NCI-H2196 (cell line): ENCODE data around the gene TSPAN12.
"Not testable (repeated sequence)": the region's sequence is repeated elsewhere in the genome, so short reads cannot be mapped to it uniquely, and the experiment has no call there.

ENCODE experiments used
- DNase-seq: peaks from one replicate; lab custom pipeline; 2025; ENCODE audit not compliant: unreplicated experiment; lab: John Stamatoyannopoulos, UW

Gene TSPAN12

GRCh38 chr7:120857588-120858573, at the start of gene TSPAN12:
TSS of gene TSPAN12 (minus strand) at chr7:120858144. CDS start at chr7:120856763, 1,381 bp downstream.
- DNase-seq: peak; percentile 80

GRCh38 chr7:120898715-120899499, 41.0 kb upstream of the TSPAN12 start:
- DNase-seq: no peak

GRCh38 chr7:120895253-120895652, 37.3 kb upstream of the TSPAN12 start:
- DNase-seq: not testable (repeated sequence)

- not testable (repeated sequence) for DNase-seq
Observed at GRCh38 chr7:120885602-120886001, 27.7 kb upstream of the TSPAN12 start.

- no peak for DNase-seq
Observed at GRCh38 chr7:120877701-120878100, 19.8 kb upstream of the TSPAN12 start.

- peak; percentile 9 for DNase-seq
Observed at GRCh38 chr7:120876922-120877321, 19.0 kb upstream of the TSPAN12 start.

- DNase-seq: no peak
Observed at GRCh38 chr7:120874722-120875121, 16.8 kb upstream of the TSPAN12 start.

GRCh38 chr7:120874016-120874415, 16.1 kb upstream of the TSPAN12 start:
- DNase-seq: no peak

- no peak for DNase-seq
Observed at GRCh38 chr7:120873401-120873800, 15.5 kb upstream of the TSPAN12 start.

- DNase-seq: no peak
Observed at GRCh38 chr7:120869700-120870099, 11.8 kb upstream of the TSPAN12 start.

- no peak for DNase-seq
Observed at GRCh38 chr7:120867932-120868331, 10.0 kb upstream of the TSPAN12 start.

GRCh38 chr7:120865191-120865981, 7.4 kb upstream of the TSPAN12 start:
- no peak for DNase-seq

- DNase-seq: no peak
Observed at GRCh38 chr7:120864141-120864900, 6.4 kb upstream of the TSPAN12 start.

GRCh38 chr7:120862987-120863590, 5.1 kb upstream of the TSPAN12 start:
- no peak for DNase-seq

- no peak for DNase-seq
Observed at GRCh38 chr7:120860156-120860555, 2.2 kb upstream of the TSPAN12 start.

- no peak for DNase-seq
Observed at GRCh38 chr7:120859459-120859858, 1.5 kb upstream of the TSPAN12 start.

GRCh38 chr7:120856621-120857352, 1.2 kb downstream of the TSPAN12 start:
- peak; percentile 43 for DNase-seq

- no peak for DNase-seq
Observed at GRCh38 chr7:120856198-120856597, 1.7 kb downstream of the TSPAN12 start.

- no peak for DNase-seq
Observed at GRCh38 chr7:120852700-120853099, 5.2 kb downstream of the TSPAN12 start.
